IMR-90 (cell line): ENCODE data around the gene TMEM139. TPM values are rescaled to one million over a fixed set of nuclear protein-coding genes. Genes with fewer than 3 reads are reported as not detected.

ENCODE experiments used
- ATAC-seq: fragments of 200-7000 bp; cut with Tn5 transposase; 2 replicates; pipeline ENCODE4 v1.9.1; 2020; ENCODE audit warnings: low read depth, mild to moderate bottlenecking, moderate library complexity
- BruUV-seq: library from RNA; stranded (reverse); fragments of 400-500 nt; replicated peaks from 2 replicates; lab custom pipeline; 2021; lab: Mats Ljungman, UMichigan
- CTCF ChIA-PET: fragments of 300-600 bp; formaldehyde crosslinking; extraction: SDS; loops from one replicate; lab custom pipeline; 2021; ENCODE audit warnings: antibody characterized with exemption; lab: Yijun Ruan, JAX
- POLR2A ChIA-PET: fragments of 300-600 bp; sonication (Branson Sonifier 250); formaldehyde crosslinking; loops from one replicate; lab custom pipeline; 2022; ENCODE audit warnings: antibody characterized with exemption; ENCODE audit not compliant: unreplicated experiment; lab: Charles Lee
- DNase-seq: peaks from one replicate; pipeline ENCODE4 v3.0.0; 2013
- H2AFZ ChIP-seq: replicated peaks from 2 replicates; pipeline ENCODE3; 2013; ENCODE audit warnings: low read length, mild to moderate bottlenecking; ENCODE audit not compliant: poor library complexity
- H2AK5ac ChIP-seq: 2 replicates; pipeline ENCODE4 v1.6.1; 2013; ENCODE audit warnings: low read depth, low read length, inconsistent platforms
- H2AK9ac ChIP-seq: replicated peaks from 2 replicates; pipeline ENCODE3; 2013; ENCODE audit warnings: mild to moderate bottlenecking, low read depth, low read length, moderate library complexity; ENCODE audit not compliant: poor library complexity
- H2BK120ac ChIP-seq: 2 replicates; pipeline ENCODE4 v1.6.1; 2013; ENCODE audit warnings: low read depth, low read length, inconsistent platforms
- H2BK15ac ChIP-seq: 3 replicates; pipeline ENCODE4 v1.6.1; 2013; ENCODE audit warnings: low read depth, low read length, inconsistent platforms
- H2BK20ac ChIP-seq: 2 replicates; pipeline ENCODE4 v1.6.1; 2013; ENCODE audit warnings: low read depth, mild to moderate bottlenecking, inconsistent platforms, low read length, moderate library complexity
- H2BK5ac ChIP-seq: 2 replicates; pipeline ENCODE4 v1.6.1; 2013; ENCODE audit warnings: mild to moderate bottlenecking, low read depth, low read length, inconsistent platforms; ENCODE audit not compliant: poor library complexity, severe bottlenecking
- H3K14ac ChIP-seq: replicated peaks from 2 replicates; pipeline ENCODE4 v1.6.1; 2013; ENCODE audit warnings: low read depth, low read length, inconsistent platforms
- H3K18ac ChIP-seq: 2 replicates; pipeline ENCODE4 v1.6.1; 2013; ENCODE audit warnings: low read depth, low read length, control low read depth
- H3K23ac ChIP-seq: 2 replicates; pipeline ENCODE4 v1.6.1; 2013; ENCODE audit warnings: low read depth, low read length, inconsistent platforms
- H3K27ac ChIP-seq: 2 replicates; pipeline ENCODE4 v1.5.1; 2013; ENCODE audit warnings: mild to moderate bottlenecking, control low read depth, low read length; ENCODE audit not compliant: insufficient read depth
- H3K27me3 ChIP-seq: 2 replicates; pipeline ENCODE4 v1.6.1; 2013; ENCODE audit warnings: low read length; ENCODE audit not compliant: control insufficient read depth, insufficient read depth
- H3K36me3 ChIP-seq: 2 replicates; pipeline ENCODE4 v1.6.1; 2013; ENCODE audit warnings: low read length, mixed read lengths; ENCODE audit not compliant: control insufficient read depth, insufficient read depth
- H3K4ac ChIP-seq: 2 replicates; pipeline ENCODE4 v1.6.1; 2013; ENCODE audit warnings: low read depth, low read length, inconsistent platforms
- H3K4me1 ChIP-seq: 2 replicates; pipeline ENCODE4 v1.6.1; 2013; ENCODE audit warnings: low read length, mixed read lengths; ENCODE audit not compliant: control insufficient read depth, insufficient read depth
- H3K4me2 ChIP-seq: 2 replicates; pipeline ENCODE4 v1.6.1; 2013; ENCODE audit warnings: low read depth, mild to moderate bottlenecking, control low read depth, low read length, moderate library complexity
- H3K4me3 ChIP-seq: 2 replicates; pipeline ENCODE4 v1.5.1; 2013; ENCODE audit warnings: low read depth, mild to moderate bottlenecking, control low read depth, low read length, moderate library complexity; ENCODE audit not compliant: insufficient read depth
- H3K56ac ChIP-seq: 2 replicates; pipeline ENCODE4 v1.6.1; 2013; ENCODE audit warnings: low read length, inconsistent platforms; ENCODE audit not compliant: insufficient read depth; ENCODE audit errors: extremely low read depth
- H3K79me1 ChIP-seq, 2 experiments: 2 replicates each; pipeline ENCODE4 v1.6.1; 2013; ENCODE audit warnings: low read length in 2 of 2, inconsistent platforms in 1 of 2, low read depth in 1 of 2
- H3K9ac ChIP-seq: 2 replicates; pipeline ENCODE4 v1.6.1; 2013; ENCODE audit warnings: low read depth, low read length, control low read depth
- H3K9me1 ChIP-seq: 2 replicates; pipeline ENCODE4 v1.6.1; 2013; ENCODE audit warnings: low read length, inconsistent platforms; ENCODE audit not compliant: insufficient read depth
- H3K9me3 ChIP-seq: 2 replicates; pipeline ENCODE4 v1.6.1; 2013; ENCODE audit warnings: low read length; ENCODE audit not compliant: control insufficient read depth, insufficient read depth
- H4K20me1 ChIP-seq: 2 replicates; pipeline ENCODE4 v1.6.1; 2013; ENCODE audit warnings: low read length, inconsistent platforms; ENCODE audit not compliant: insufficient read depth
- H4K5ac ChIP-seq: 2 replicates; pipeline ENCODE4 v1.6.1; 2013; ENCODE audit warnings: mild to moderate bottlenecking, low read depth, low read length, control low read depth
- H4K8ac ChIP-seq, 2 experiments: 2 replicates each; pipeline ENCODE4 v1.6.1; 2013; ENCODE audit warnings: low read depth in 2 of 2, low read length in 2 of 2, control low read depth in 1 of 2, inconsistent platforms in 1 of 2
- H4K91ac ChIP-seq: 2 replicates; pipeline ENCODE4 v1.6.1; 2013; ENCODE audit warnings: low read depth, low read length, inconsistent platforms; ENCODE audit not compliant: insufficient read depth
- RCOR1 ChIP-seq: IDR thresholded peaks from 2 replicates; pipeline ENCODE4 v1.6.1; 2012; ENCODE audit warnings: mild to moderate bottlenecking, low read length, improper control_type of control experiment; ENCODE audit not compliant: insufficient replicate concordance
- WGBS, 2 experiments: methylation state at CpG; one replicate each; pipeline versions ENCODE4 v1.1.5 to v1.1.7; 2013; ENCODE audit warnings: missing lambda C conversion rate in 2 of 2; ENCODE audit not compliant: insufficient read length in 1 of 2; ENCODE audit errors: extremely low coverage in 2 of 2; 5-methylcytosine and 5-hydroxymethylcytosine counted together
- dilution Hi-C: fragments of 300-500 bp; cut with HindIII; formaldehyde crosslinking; loops from one replicate; pipeline ENCODE4 v1.14.3; 2018; ENCODE audit warnings: low sequenced_read_pairs; ENCODE audit not compliant: unreplicated experiment
- in situ Hi-C: fragments of 300-500 bp; cut with MboI; formaldehyde crosslinking; loops from 3 replicates; pipeline ENCODE4 v1.14.3; 2019; ENCODE audit warnings: low sequenced_read_pairs, inconsistent platforms, mixed read lengths
- intact Hi-C: fragments of 100-400 bp; cut with micrococcal nuclease; formaldehyde crosslinking; loops from 2 replicates; pipeline ENCODE4 v1.10.0; 2022
- polyA plus RNA-seq, 3 experiments: library from polyadenylated mRNA; depleted of rRNA; stranded (reverse); fragments of >200 nt; gene quantifications; 2 replicates each; pipeline ENCODE4 v1.2.3, GENCODE V29; 2012; ENCODE audit warnings: low replicate concordance in 1 of 3
- total RNA-seq: library from RNA; depleted of rRNA; stranded (reverse); fragments of >200 nt; gene quantifications from 2 replicates; pipeline ENCODE4 v1.2.3, GENCODE V29; 2012
- TF ChIP-seq, protein P1 (sequence below): fragments of 150-350 bp; IDR thresholded peaks from 2 replicates; pipeline ENCODE4 v1.6.1; 2016; ENCODE audit warnings: low read depth, mild to moderate bottlenecking, low read length, moderate library complexity, borderline replicate concordance

TMEM139 gene
- total and polyA plus RNA-seq, 2 of the 4 experiments (the other 2 are of a cell fraction): 0.07 TPM; not detected in 1

DNA sequence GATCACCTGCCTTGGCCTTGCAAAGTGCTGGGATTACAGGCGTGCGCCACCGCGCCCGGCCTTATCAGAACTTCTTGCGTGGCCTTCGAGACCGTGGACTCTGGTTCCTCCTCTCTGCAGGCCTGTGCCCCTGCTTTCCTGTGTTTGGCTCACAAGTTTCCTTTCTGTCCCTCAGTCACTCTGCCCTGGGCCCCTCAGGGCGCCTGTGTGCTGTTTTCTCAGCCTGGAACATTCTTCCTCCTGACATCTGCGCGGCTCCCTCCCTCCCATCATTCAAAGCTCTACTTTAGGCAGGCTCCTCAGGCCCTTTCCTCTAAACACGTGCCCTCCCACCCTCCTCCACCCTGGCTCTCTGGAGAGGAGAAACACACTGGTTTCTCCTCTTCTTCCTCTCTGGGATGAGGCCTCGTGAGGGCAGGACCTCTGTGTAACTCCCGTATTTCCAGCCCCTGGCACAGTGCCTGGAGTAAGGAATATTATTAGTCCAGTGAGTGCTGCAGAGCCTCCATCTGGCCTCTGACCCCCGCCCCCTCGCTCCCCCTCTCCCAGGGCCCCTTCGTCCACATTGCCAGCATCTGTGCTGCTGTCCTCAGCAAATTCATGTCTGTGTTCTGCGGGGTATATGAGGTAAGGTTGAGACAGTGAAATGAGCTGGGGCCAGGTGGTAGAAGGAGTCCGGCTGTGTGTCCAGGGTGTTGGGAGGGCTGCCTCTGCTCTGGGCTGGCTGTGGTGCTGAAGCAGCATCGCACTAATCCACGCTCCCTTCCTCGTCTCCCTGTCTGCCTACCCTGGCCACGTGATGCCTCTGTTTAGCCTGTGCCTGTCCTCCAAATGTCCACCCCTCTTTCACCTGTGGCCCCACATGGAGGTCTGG, 38.2 kb downstream of the TMEM139 start:
- no peak overlapping the region for H3K4ac ChIP-seq
- H3K9me1 ChIP-seq: no peaks in the 10 kb centered on the region
- ATAC-seq (no peak), DNase-seq (no peak)
- in situ Hi-C loops (no loop called here), intact Hi-C loops (no loop called here), dilution Hi-C loops (no loop called here)
- H3K27ac ChIP-seq: no peak overlapping the region
- no peaks in the 10 kb centered on the region for H3K9me3 ChIP-seq
- ChIA-PET CTCF (no interaction called here), POLR2A (no interaction called here)
- no peak overlapping the region for H3K4me2 ChIP-seq
- no TSS peak for BruUV-seq
- no peak overlapping the region for H3K9ac ChIP-seq
- no peak overlapping the region; the same call in 1 of the 2 replicates for H4K5ac ChIP-seq
- no peak overlapping the region; the same call in 1 of the 2 replicates for H3K18ac ChIP-seq
- 87% methylated on average over 15 of the region's 23 CpGs; no CpG with 5 or more reads in 1 of the 2 experiments for WGBS, 2 experiments
- H2BK5ac ChIP-seq: no peak overlapping the region
- no peak overlapping the region for H4K91ac ChIP-seq
- no peaks in the 10 kb centered on the region for H4K20me1 ChIP-seq
- H3K4me3 ChIP-seq: no peak overlapping the region
- peaks cover 5% of the 10 kb centered on the region; the same call in 1 of the 2 replicates for H3K27me3 ChIP-seq
- peak overlapping the region; percentile 2; the same call in 1 of the 2 replicates for H2AK5ac ChIP-seq
- no peak overlapping the region for H2BK20ac ChIP-seq
- TF ChIP-seq, protein P1, sequence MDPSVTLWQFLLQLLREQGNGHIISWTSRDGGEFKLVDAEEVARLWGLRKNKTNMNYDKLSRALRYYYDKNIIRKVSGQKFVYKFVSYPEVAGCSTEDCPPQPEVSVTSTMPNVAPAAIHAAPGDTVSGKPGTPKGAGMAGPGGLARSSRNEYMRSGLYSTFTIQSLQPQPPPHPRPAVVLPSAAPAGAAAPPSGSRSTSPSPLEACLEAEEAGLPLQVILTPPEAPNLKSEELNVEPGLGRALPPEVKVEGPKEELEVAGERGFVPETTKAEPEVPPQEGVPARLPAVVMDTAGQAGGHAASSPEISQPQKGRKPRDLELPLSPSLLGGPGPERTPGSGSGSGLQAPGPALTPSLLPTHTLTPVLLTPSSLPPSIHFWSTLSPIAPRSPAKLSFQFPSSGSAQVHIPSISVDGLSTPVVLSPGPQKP: no peak
- TF ChIP-seq RCOR1: no peak
- H3K14ac ChIP-seq: no peak overlapping the region
- no peak overlapping the region for H2BK120ac ChIP-seq
- no peaks in the 10 kb centered on the region for H3K36me3 ChIP-seq
- H3K23ac ChIP-seq: no peak overlapping the region
- peaks cover 10% of the 10 kb centered on the region; the same call in 1 of the 2 replicates for H3K4me1 ChIP-seq
- H4K8ac ChIP-seq: no peak overlapping the region
- peak overlapping the region; percentile 36 for H2AFZ ChIP-seq
- H2AK9ac ChIP-seq: no peak overlapping the region
- no peak overlapping the region for H2BK15ac ChIP-seq
- no peak overlapping the region for H3K56ac ChIP-seq
- no peaks in the 10 kb centered on the region for H3K79me1 ChIP-seq
